HEK293 (cell line): ENCODE measurements around the gene NHLRC2.

Experiments used
- CTCF ChIA-PET: fragments of 350-600 bp; formaldehyde crosslinking; extraction: SDS; loops from one replicate; lab custom pipeline; 2021; ENCODE audit warnings: antibody characterized with exemption; lab: Yijun Ruan, JAX
- POLR2A ChIA-PET: fragments of 300-600 bp; formaldehyde crosslinking; extraction: SDS; loops from one replicate; lab custom pipeline; 2020; ENCODE audit warnings: antibody characterized with exemption, inconsistent platforms; lab: Yijun Ruan, JAX
- H3K27ac ChIP-seq: fragments of 200-500 bp; sonication (Bioruptor generic); 2 replicates; pipeline ENCODE4 v1.5.1; 2014; ENCODE audit warnings: low read depth, low read length, control low read depth, inconsistent platforms; ENCODE audit errors: extremely low read depth
- H3K36me3 ChIP-seq, 2 experiments: fragments of 200-500 bp in 1 of 2; sonication (Bioruptor generic) in 1 of 2; 1 replicate in 1 of 2; 2 replicates in 1 of 2; pipeline ENCODE4 v1.5.1; 2014 to 2017; ENCODE audit warnings: inconsistent platforms in 2 of 2, low read length in 2 of 2; ENCODE audit not compliant: control insufficient read depth in 2 of 2, insufficient read depth in 1 of 2
- H3K4me1 ChIP-seq: fragments of 200-500 bp; sonication (Bioruptor generic); 2 replicates; pipeline ENCODE4 v1.5.1; 2014; ENCODE audit warnings: mild to moderate bottlenecking, low read length, inconsistent platforms; ENCODE audit not compliant: control insufficient read depth, insufficient read depth
- H3K4me3 ChIP-seq: 2 replicates; pipeline ENCODE4 v1.5.1; 2011; ENCODE audit warnings: low read depth, mild to moderate bottlenecking, control low read depth, low read length, moderate library complexity
- H3K9me3 ChIP-seq: fragments of 200-500 bp; sonication (Bioruptor generic); 2 replicates; pipeline ENCODE4 v1.5.1; 2014; ENCODE audit warnings: low read depth, low read length, inconsistent platforms; ENCODE audit not compliant: control insufficient read depth, insufficient read depth
- GFI1B ChIP-seq: fragments of 450-650 bp; formaldehyde crosslinking; IDR thresholded peaks from 2 replicates; pipeline ENCODE4 v1.5.1; 2016; ENCODE audit warnings: missing biosample characterization, missing genetic modification characterization
- YY2 ChIP-seq: fragments of 450-650 bp; formaldehyde crosslinking; IDR thresholded peaks from 2 replicates; pipeline ENCODE4 v1.5.1; 2016; ENCODE audit warnings: missing biosample characterization, missing genetic modification characterization
- ZBTB48 ChIP-seq: fragments of 450-650 bp; formaldehyde crosslinking; IDR thresholded peaks from 2 replicates; pipeline ENCODE4 v1.5.1; 2016; ENCODE audit warnings: missing biosample characterization, missing genetic modification characterization
- ZFP37 ChIP-seq: fragments of 450-650 bp; formaldehyde crosslinking; IDR thresholded peaks from 2 replicates; pipeline ENCODE4 v1.5.1; 2016; ENCODE audit warnings: missing biosample characterization, missing genetic modification characterization
- ZNF221 ChIP-seq: fragments of 450-650 bp; formaldehyde crosslinking; IDR thresholded peaks from 2 replicates; pipeline ENCODE4 v1.5.1; 2017; ENCODE audit warnings: missing biosample characterization, missing genetic modification characterization, borderline replicate concordance
- ZNF23 ChIP-seq: fragments of 450-650 bp; formaldehyde crosslinking; IDR thresholded peaks from 2 replicates; pipeline ENCODE4 v1.5.1; 2016; ENCODE audit warnings: missing biosample characterization, missing genetic modification characterization, borderline replicate concordance
- ZNF274 ChIP-seq, 2 experiments: fragments of 200-500 bp in 1 of 2; fragments of 450-650 bp in 1 of 2; sonication (Bioruptor generic) in 1 of 2; formaldehyde crosslinking in 1 of 2; IDR thresholded peaks; 2 replicates each; pipeline versions ENCODE4 v1.5.1 to v1.6.1; 2014 to 2016; ENCODE audit warnings: borderline replicate concordance in 1 of 2, inconsistent platforms in 1 of 2, low read length in 1 of 2, missing biosample characterization in 1 of 2, missing genetic modification characterization in 1 of 2
- ZNF366 ChIP-seq: fragments of 450-650 bp; formaldehyde crosslinking; conservative IDR thresholded peaks from 2 replicates; pipeline ENCODE4 v1.5.1; 2016; ENCODE audit warnings: missing biosample characterization, missing genetic modification characterization
- ZNF37A ChIP-seq: fragments of 450-650 bp; IDR thresholded peaks from 2 replicates; pipeline ENCODE4 v1.5.1; 2018; ENCODE audit warnings: missing biosample characterization, missing genetic modification characterization
- ZNF521 ChIP-seq: fragments of 450-650 bp; formaldehyde crosslinking; IDR thresholded peaks from 2 replicates; pipeline ENCODE4 v1.5.1; 2017; ENCODE audit warnings: missing biosample characterization, mild to moderate bottlenecking, missing genetic modification characterization
- ZNF544 ChIP-seq: fragments of 450-650 bp; formaldehyde crosslinking; IDR thresholded peaks from 2 replicates; pipeline ENCODE4 v1.5.0; 2017; ENCODE audit warnings: missing biosample characterization, missing genetic modification characterization
- ZNF571 ChIP-seq: fragments of 450-650 bp; formaldehyde crosslinking; IDR thresholded peaks from 2 replicates; pipeline ENCODE4 v1.5.0; 2017; ENCODE audit warnings: missing biosample characterization, missing genetic modification characterization
- ZNF654 ChIP-seq: fragments of 450-650 bp; formaldehyde crosslinking; IDR thresholded peaks from 2 replicates; pipeline ENCODE4 v1.5.1; 2016; ENCODE audit warnings: low read depth, missing biosample characterization, missing genetic modification characterization
- ZNF670 ChIP-seq: fragments of 450-650 bp; formaldehyde crosslinking; IDR thresholded peaks from 2 replicates; pipeline ENCODE4 v1.5.1; 2016; ENCODE audit warnings: missing biosample characterization, missing genetic modification characterization, low read depth
- ZNF707 ChIP-seq: fragments of 450-650 bp; formaldehyde crosslinking; IDR thresholded peaks from 2 replicates; pipeline ENCODE4 v1.5.1; 2016; ENCODE audit warnings: missing biosample characterization, missing genetic modification characterization
- ZNF777 ChIP-seq: fragments of 450-650 bp; formaldehyde crosslinking; IDR thresholded peaks from 2 replicates; pipeline ENCODE4 v1.5.1; 2017; ENCODE audit warnings: missing biosample characterization, missing genetic modification characterization, borderline replicate concordance
- TF ChIP-seq, protein P1 (sequence below): fragments of 450-650 bp; formaldehyde crosslinking; IDR thresholded peaks from 2 replicates; pipeline ENCODE4 v1.5.1; 2016; ENCODE audit warnings: missing biosample characterization, missing genetic modification characterization
- TF ChIP-seq, protein P2 (sequence below): fragments of 450-650 bp; formaldehyde crosslinking; IDR thresholded peaks from 2 replicates; pipeline ENCODE4 v1.5.1; 2017; ENCODE audit warnings: missing biosample characterization, missing genetic modification characterization
- TF ChIP-seq, protein P3 (sequence below): fragments of 450-650 bp; formaldehyde crosslinking; optimal IDR thresholded peaks from 2 replicates; pipeline ENCODE3; 2016; ENCODE audit warnings: missing biosample characterization, mild to moderate bottlenecking, missing genetic modification characterization
- TF ChIP-seq, protein P4 (sequence below): fragments of 450-650 bp; formaldehyde crosslinking; IDR thresholded peaks from 2 replicates; pipeline ENCODE4 v1.5.1; 2017; ENCODE audit warnings: missing biosample characterization, missing genetic modification characterization
- TF ChIP-seq, protein P5 (sequence below): IDR thresholded peaks from 2 replicates; pipeline ENCODE4 v1.6.1; 2011; ENCODE audit warnings: mild to moderate bottlenecking, low read depth, low read length, borderline replicate concordance

Gene NHLRC2

DNA sequence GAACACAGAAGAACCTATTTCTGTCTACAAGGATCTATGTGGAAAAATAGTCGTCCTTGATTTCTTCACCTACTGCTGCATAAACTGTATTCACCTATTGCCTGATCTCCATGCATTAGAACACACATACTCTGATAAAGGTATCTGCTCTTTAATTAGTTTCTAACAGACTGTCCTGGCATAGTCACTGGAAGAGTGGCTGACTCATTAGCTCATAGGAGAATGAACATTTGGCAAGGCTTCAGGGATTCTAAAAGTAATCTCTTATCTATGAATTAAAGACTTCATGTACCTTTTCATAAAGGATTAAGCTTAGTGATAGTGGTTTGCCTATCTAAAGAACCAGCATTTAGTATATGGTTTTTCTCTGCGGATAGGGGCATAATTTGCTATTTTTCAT is 4.1 kb downstream of the NHLRC2 start (continued):
- TF ChIP-seq, protein P1, sequence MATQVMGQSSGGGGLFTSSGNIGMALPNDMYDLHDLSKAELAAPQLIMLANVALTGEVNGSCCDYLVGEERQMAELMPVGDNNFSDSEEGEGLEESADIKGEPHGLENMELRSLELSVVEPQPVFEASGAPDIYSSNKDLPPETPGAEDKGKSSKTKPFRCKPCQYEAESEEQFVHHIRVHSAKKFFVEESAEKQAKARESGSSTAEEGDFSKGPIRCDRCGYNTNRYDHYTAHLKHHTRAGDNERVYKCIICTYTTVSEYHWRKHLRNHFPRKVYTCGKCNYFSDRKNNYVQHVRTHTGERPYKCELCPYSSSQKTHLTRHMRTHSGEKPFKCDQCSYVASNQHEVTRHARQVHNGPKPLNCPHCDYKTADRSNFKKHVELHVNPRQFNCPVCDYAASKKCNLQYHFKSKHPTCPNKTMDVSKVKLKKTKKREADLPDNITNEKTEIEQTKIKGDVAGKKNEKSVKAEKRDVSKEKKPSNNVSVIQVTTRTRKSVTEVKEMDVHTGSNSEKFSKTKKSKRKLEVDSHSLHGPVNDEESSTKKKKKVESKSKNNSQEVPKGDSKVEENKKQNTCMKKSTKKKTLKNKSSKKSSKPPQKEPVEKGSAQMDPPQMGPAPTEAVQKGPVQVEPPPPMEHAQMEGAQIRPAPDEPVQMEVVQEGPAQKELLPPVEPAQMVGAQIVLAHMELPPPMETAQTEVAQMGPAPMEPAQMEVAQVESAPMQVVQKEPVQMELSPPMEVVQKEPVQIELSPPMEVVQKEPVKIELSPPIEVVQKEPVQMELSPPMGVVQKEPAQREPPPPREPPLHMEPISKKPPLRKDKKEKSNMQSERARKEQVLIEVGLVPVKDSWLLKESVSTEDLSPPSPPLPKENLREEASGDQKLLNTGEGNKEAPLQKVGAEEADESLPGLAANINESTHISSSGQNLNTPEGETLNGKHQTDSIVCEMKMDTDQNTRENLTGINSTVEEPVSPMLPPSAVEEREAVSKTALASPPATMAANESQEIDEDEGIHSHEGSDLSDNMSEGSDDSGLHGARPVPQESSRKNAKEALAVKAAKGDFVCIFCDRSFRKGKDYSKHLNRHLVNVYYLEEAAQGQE, result no peak

DNA sequence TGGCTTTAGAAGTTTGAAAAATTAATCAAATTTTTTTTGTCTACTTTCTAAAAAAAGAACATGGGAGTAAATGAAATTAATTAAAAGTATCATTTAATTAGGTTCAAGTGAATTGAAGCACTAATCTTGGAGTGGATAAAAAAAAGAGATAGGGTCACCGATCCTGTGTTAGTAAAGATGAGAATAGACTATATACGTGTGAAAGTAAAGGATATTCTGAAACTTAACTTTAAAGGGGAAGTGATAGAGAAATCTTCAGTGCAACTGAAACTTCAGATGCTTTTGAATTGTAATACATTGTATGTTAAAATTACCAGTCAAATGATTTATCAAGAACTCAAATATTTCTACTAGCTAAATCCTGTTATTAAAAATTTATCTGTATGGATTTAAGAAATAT is 4.8 kb downstream of the NHLRC2 start:
- Histone ChIP-seq H3K36me3 (peaks cover 28 to 50% of the 10 kb centered on the region in 2 experiments), H3K27ac (no peak overlapping the region), H3K4me3 (no peak overlapping the region), H3K4me1 (peaks cover 12% of the 10 kb centered on the region), H3K9me3 (no peaks in the 10 kb centered on the region)
- TF ChIP-seq ZNF37A, result no peak
- no peak for TF ChIP-seq ZNF274 (IDR thresholded peaks at IDR 0.05; ENCODE audit: low read length)
- no peak for TF ChIP-seq ZNF274 (tag by site-specific recombination; IDR thresholded peaks at IDR 0.05; ENCODE audit: borderline replicate concordance)
- TF ChIP-seq GFI1B (tag by site-specific recombination), result no peak
- TF ChIP-seq ZNF777 (tag by site-specific recombination), result no peak
- no peak for TF ChIP-seq ZNF23 (tag by site-specific recombination)
- ChIA-PET CTCF (no interaction called here), POLR2A (no interaction called here)

DNA sequence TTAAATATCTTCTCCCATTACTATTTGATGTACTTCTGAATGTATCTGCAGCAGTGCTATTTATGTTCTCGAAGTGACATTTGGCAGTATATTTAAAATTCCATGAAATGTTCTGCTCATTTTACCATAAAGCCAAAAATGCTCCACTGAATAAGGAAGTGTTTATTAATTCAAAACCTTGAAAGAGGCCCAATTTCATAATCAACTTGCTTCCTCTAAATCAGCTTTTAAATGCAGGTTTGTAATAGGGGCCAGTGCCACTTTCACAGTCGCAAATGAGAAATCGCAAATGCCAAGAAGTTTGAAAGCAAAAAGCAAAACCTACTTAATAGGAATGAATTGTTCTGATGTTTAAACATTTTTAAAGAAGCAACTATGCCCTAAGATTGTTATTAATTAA is 11.4 kb downstream of the NHLRC2 start:
- CTCF ChIA-PET, result no interaction called here
- Histone ChIP-seq H3K36me3 (peaks cover 11 to 27% of the 10 kb centered on the region in 2 experiments), H3K4me1 (peaks cover 7% of the 10 kb centered on the region), H3K27ac (no peak overlapping the region), H3K9me3 (no peaks in the 10 kb centered on the region), H3K4me3 (no peak overlapping the region)
- POLR2A ChIA-PET, result no interaction called here
- no peak for TF ChIP-seq ZBTB48 (tag by site-specific recombination)
- TF ChIP-seq ZNF654 (tag by site-specific recombination), result no peak
- TF ChIP-seq, protein P2, sequence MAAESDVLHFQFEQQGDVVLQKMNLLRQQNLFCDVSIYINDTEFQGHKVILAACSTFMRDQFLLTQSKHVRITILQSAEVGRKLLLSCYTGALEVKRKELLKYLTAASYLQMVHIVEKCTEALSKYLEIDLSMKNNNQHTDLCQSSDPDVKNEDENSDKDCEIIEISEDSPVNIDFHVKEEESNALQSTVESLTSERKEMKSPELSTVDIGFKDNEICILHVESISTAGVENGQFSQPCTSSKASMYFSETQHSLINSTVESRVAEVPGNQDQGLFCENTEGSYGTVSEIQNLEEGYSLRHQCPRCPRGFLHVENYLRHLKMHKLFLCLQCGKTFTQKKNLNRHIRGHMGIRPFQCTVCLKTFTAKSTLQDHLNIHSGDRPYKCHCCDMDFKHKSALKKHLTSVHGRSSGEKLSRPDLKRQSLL, result no peak
- no peak for TF ChIP-seq ZNF670
- TF ChIP-seq, protein P3, sequence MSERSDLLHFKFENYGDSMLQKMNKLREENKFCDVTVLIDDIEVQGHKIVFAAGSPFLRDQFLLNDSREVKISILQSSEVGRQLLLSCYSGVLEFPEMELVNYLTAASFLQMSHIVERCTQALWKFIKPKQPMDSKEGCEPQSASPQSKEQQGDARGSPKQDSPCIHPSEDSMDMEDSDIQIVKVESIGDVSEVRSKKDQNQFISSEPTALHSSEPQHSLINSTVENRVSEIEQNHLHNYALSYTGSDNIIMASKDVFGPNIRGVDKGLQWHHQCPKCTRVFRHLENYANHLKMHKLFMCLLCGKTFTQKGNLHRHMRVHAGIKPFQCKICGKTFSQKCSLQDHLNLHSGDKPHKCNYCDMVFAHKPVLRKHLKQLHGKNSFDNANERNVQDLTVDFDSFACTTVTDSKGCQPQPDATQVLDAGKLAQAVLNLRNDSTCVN, result no peak
- TF ChIP-seq ZNF571, result no peak
- TF ChIP-seq, protein P4, sequence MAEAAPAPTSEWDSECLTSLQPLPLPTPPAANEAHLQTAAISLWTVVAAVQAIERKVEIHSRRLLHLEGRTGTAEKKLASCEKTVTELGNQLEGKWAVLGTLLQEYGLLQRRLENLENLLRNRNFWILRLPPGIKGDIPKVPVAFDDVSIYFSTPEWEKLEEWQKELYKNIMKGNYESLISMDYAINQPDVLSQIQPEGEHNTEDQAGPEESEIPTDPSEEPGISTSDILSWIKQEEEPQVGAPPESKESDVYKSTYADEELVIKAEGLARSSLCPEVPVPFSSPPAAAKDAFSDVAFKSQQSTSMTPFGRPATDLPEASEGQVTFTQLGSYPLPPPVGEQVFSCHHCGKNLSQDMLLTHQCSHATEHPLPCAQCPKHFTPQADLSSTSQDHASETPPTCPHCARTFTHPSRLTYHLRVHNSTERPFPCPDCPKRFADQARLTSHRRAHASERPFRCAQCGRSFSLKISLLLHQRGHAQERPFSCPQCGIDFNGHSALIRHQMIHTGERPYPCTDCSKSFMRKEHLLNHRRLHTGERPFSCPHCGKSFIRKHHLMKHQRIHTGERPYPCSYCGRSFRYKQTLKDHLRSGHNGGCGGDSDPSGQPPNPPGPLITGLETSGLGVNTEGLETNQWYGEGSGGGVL (tag by site-specific recombination), result no peak
- TF ChIP-seq, protein P1, result no peak
- TF ChIP-seq, protein P5, sequence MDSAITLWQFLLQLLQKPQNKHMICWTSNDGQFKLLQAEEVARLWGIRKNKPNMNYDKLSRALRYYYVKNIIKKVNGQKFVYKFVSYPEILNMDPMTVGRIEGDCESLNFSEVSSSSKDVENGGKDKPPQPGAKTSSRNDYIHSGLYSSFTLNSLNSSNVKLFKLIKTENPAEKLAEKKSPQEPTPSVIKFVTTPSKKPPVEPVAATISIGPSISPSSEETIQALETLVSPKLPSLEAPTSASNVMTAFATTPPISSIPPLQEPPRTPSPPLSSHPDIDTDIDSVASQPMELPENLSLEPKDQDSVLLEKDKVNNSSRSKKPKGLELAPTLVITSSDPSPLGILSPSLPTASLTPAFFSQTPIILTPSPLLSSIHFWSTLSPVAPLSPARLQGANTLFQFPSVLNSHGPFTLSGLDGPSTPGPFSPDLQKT, result no peak
- TF ChIP-seq ZNF521 (tag by site-specific recombination), result no peak
- TF ChIP-seq ZNF221 (tag by site-specific recombination), result no peak
- TF ChIP-seq ZFP37 (tag by site-specific recombination), result no peak
- TF ChIP-seq ZNF544 (tag by site-specific recombination), result no peak
- no peak for TF ChIP-seq ZNF707 (tag by site-specific recombination)
- no peak for TF ChIP-seq YY2 (tag by site-specific recombination)
- no peak for TF ChIP-seq ZNF366
